K562 (cell line): ENCODE results near the gene AKNA.

Experiments
- CHCHD3 ChIP-seq: fragments of 250-450 bp; sonication (Bioruptor Pico); IDR thresholded peaks from 2 replicates; pipeline ENCODE4 v2.1.2; 2022; ENCODE audit warnings: mild to moderate bottlenecking
- CTCF ChIP-seq, 3 experiments: IDR thresholded peaks in 2 of 3; conservative IDR thresholded peaks in 1 of 3; 2 replicates each; pipeline ENCODE4 v1.5.1; 2011 to 2012; ENCODE audit warnings: low read length in 3 of 3, mild to moderate bottlenecking in 3 of 3, control low read depth in 2 of 3, improper control_type of control experiment in 1 of 3, inconsistent platforms in 1 of 3, low read depth in 1 of 3, mixed read lengths in 1 of 3, moderate library complexity in 1 of 3; ENCODE audit not compliant: insufficient read depth in 2 of 3
- GABPA ChIP-seq: fragments of 200-800 bp; sonication (Bioruptor generic); conservative IDR thresholded peaks from 2 replicates; pipeline ENCODE4 v1.6.1; 2016; ENCODE audit warnings: low read depth, missing genetic modification characterization, missing compliant biosample characterization
- POLR2AphosphoS5 ChIP-seq: IDR thresholded peaks from 2 replicates; pipeline ENCODE4 v1.6.1; 2011; ENCODE audit warnings: mild to moderate bottlenecking, low read depth, low read length, moderate library complexity; ENCODE audit not compliant: control insufficient read depth, insufficient read depth
- STAG1 ChIP-seq: sonication (generic); formaldehyde crosslinking; IDR thresholded peaks from 2 replicates; pipeline ENCODE4 v1.5.0; 2020; ENCODE audit warnings: missing genetic modification reagents, borderline replicate concordance
- TEAD4 ChIP-seq, 2 experiments: sonication (generic) in 1 of 2; formaldehyde crosslinking in 1 of 2; IDR thresholded peaks; 2 replicates each; pipeline versions ENCODE4 v1.6.1 to v1.8.0; 2012 to 2022; ENCODE audit warnings: borderline replicate concordance in 1 of 2, inconsistent platforms in 1 of 2, low read length in 1 of 2, mild to moderate bottlenecking in 1 of 2, missing genetic modification reagents in 1 of 2
- ZNF174 ChIP-seq: fragments of 250-450 bp; sonication (Bioruptor Pico); IDR thresholded peaks from 2 replicates; pipeline ENCODE4 v1.4.0; 2020; ENCODE audit warnings: mild to moderate bottlenecking
- ZNF384 ChIP-seq: IDR thresholded peaks from 2 replicates; pipeline ENCODE4 v1.6.1; 2012; ENCODE audit warnings: low read depth, low read length, improper control_type of control experiment

DNA sequence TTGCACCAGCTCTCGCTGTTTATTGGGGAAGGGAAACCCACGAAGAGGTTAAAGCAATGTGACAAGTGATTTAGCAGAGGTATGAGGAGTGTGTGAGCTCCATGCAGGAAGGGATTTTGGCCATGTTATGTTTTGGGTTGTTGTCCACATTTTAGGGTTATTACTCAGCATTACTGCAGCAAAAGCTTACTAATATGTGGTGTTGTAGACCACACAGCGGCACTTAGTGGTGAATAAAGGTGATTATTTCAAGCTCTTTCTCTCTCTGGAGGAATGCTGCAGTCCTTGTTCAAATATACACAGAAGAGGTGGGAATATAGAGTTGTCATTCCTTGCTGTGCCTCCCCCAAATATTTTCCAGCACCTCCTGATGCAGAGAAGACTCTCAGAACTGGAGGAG lies 29.7 kb upstream of the AKNA start:
- TF ChIP-seq ZNF384: no peak
- no peak for TF ChIP-seq GABPA
- TF ChIP-seq CHCHD3: no peak
- TF ChIP-seq STAG1 (CRISPR knock-in tag): no peak
- TF ChIP-seq ZNF174: no peak
- TF ChIP-seq TEAD4 (IDR thresholded peaks at IDR 0.05; ENCODE audit: low read length): no peak
- TF ChIP-seq TEAD4 (CRISPR knock-in tag; IDR thresholded peaks at IDR 0.05; ENCODE audit: borderline replicate concordance): no peak
- 0 out of 6 replicates have a peak, but pooled peaks of 1 of the 3 experiments have one; percentile 10 for TF ChIP-seq CTCF (IDR thresholded peaks at IDR 0.05 in 2 of 3, conservative IDR thresholded peaks at IDR 0.05 in 1 of 3; ENCODE audit: insufficient read depth in 2 of 3, low read depth in 1 of 3, low read length in 3 of 3)
- TF ChIP-seq POLR2AphosphoS5: no peak
